Smooth muscle cell (in vitro differentiated cells): ENCODE results near the gene KRTAP24-1. TPM values are rescaled to one million over a fixed set of nuclear protein-coding genes. Genes with fewer than 3 reads are reported as not detected.

Experiments
- DNase-seq: peaks from one replicate; lab custom pipeline; 2025; ENCODE audit not compliant: unreplicated experiment; lab: John Stamatoyannopoulos, UW
- H2AFZ ChIP-seq: fragments of 200-600 bp; sonication (generic); 2 replicates; pipeline ENCODE4 v1.6.0; 2016; ENCODE audit warnings: antibody characterized with exemption, low read depth, mild to moderate bottlenecking
- H3F3A ChIP-seq: fragments of 200-600 bp; sonication (generic); 2 replicates; pipeline ENCODE4 v1.6.0; 2017; ENCODE audit warnings: antibody characterized with exemption, low read depth
- H3K27ac ChIP-seq: fragments of 200-600 bp; sonication (generic); 2 replicates; pipeline ENCODE4 v1.5.1; 2016; ENCODE audit warnings: low read depth, mild to moderate bottlenecking
- H3K27me3 ChIP-seq: fragments of 200-600 bp; sonication (generic); 2 replicates; pipeline ENCODE4 v1.6.1; 2016; ENCODE audit warnings: low read depth, mild to moderate bottlenecking
- H3K36me3 ChIP-seq: fragments of 200-600 bp; sonication (generic); 2 replicates; pipeline ENCODE4 v1.5.1; 2016; ENCODE audit warnings: low read depth
- H3K4me1 ChIP-seq: fragments of 200-600 bp; sonication (generic); 2 replicates; pipeline ENCODE4 v1.5.1; 2016; ENCODE audit warnings: low read depth
- H3K4me2 ChIP-seq: fragments of 200-600 bp; sonication (generic); 2 replicates; pipeline ENCODE4 v1.6.0; 2016; ENCODE audit warnings: mild to moderate bottlenecking
- H3K4me3 ChIP-seq: fragments of 200-600 bp; sonication (generic); 2 replicates; pipeline ENCODE4 v1.5.1; 2016; ENCODE audit warnings: mild to moderate bottlenecking
- H3K79me2 ChIP-seq: fragments of 200-600 bp; sonication (generic); 2 replicates; pipeline ENCODE4 v1.6.0; 2016; ENCODE audit warnings: low read depth, mild to moderate bottlenecking
- H3K9ac ChIP-seq: fragments of 200-600 bp; sonication (generic); 2 replicates; pipeline ENCODE4 v1.6.0; 2016; ENCODE audit warnings: low read depth
- H3K9me3 ChIP-seq: fragments of 200-600 bp; sonication (generic); replicated peaks from 2 replicates; pipeline ENCODE4 v1.5.1; 2016; ENCODE audit warnings: low read depth
- H4K20me1 ChIP-seq: fragments of 200-600 bp; sonication (generic); 2 replicates; pipeline ENCODE4 v1.6.0; 2016; ENCODE audit warnings: low read depth
- WGBS: methylation state at CpG from one replicate; pipeline ENCODE4 v1.1.7; 2016; ENCODE audit warnings: low lambda C conversion rate; 5-methylcytosine and 5-hydroxymethylcytosine counted together
- polyA plus RNA-seq: library from polyadenylated mRNA; unstranded; fragments of >200 nt; fragmentation: Nextera tagmentation; extraction: Ambion mirVana; gene quantifications from 2 replicates; pipeline ENCODE4 v1.2.1, GENCODE V29; 2016
- total RNA-seq: library from RNA; depleted of rRNA; stranded (reverse); fragments of >200 nt; gene quantifications from 2 replicates; pipeline ENCODE4 v1.2.3, GENCODE V29; 2014
- TF ChIP-seq, protein P1 (sequence below): fragments of 200-600 bp; sonication (generic); IDR thresholded peaks from 2 replicates; pipeline ENCODE4 v1.5.1; 2017; ENCODE audit warnings: borderline replicate concordance, mild to moderate bottlenecking, antibody characterized with exemption; ENCODE audit not compliant: insufficient read depth, poor library complexity, severe bottlenecking

The KRTAP24-1 gene
- total and polyA plus RNA-seq, 2 experiments from 2014 or later: not detected

DNA sequence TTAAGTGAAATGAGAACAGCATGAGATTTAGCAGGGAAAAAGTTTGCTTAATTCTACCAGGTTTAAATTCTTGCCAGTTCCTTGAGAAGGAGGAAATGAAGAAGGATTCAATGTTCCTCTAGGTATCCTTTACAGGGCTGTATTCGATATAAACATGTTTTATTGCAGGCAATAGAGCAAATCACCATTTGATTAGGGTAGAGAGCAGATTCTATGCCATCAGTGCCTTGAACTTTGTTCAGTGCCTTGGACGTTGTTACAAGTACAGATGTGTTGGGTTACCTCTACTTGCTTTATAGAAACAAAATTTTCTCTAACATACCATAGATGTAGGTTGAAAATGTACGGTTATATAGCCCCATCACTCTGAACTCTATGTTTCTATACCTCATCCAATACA is 48.7 kb downstream of the KRTAP24-1 start:
- Histone ChIP-seq H3K4me3 (no peak overlapping the region), H3F3A (peaks cover 3% of the 10 kb centered on the region), H3K9me3 (no peaks in the 10 kb centered on the region), H3K36me3 (no peaks in the 10 kb centered on the region), H3K27ac (no peak overlapping the region), H3K4me1 (no peaks in the 10 kb centered on the region), H4K20me1 (no peaks in the 10 kb centered on the region), H3K79me2 (no peaks in the 10 kb centered on the region), H3K27me3 (no peaks in the 10 kb centered on the region), H3K9ac (no peak overlapping the region), H3K4me2 (no peak overlapping the region), H2AFZ (no peak overlapping the region)
- TF ChIP-seq, protein P1, sequence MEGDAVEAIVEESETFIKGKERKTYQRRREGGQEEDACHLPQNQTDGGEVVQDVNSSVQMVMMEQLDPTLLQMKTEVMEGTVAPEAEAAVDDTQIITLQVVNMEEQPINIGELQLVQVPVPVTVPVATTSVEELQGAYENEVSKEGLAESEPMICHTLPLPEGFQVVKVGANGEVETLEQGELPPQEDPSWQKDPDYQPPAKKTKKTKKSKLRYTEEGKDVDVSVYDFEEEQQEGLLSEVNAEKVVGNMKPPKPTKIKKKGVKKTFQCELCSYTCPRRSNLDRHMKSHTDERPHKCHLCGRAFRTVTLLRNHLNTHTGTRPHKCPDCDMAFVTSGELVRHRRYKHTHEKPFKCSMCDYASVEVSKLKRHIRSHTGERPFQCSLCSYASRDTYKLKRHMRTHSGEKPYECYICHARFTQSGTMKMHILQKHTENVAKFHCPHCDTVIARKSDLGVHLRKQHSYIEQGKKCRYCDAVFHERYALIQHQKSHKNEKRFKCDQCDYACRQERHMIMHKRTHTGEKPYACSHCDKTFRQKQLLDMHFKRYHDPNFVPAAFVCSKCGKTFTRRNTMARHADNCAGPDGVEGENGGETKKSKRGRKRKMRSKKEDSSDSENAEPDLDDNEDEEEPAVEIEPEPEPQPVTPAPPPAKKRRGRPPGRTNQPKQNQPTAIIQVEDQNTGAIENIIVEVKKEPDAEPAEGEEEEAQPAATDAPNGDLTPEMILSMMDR: no peak
- DNase-seq: no peak
- WGBS: 94% methylated on average over 3 of the region's 3 CpGs

DNA sequence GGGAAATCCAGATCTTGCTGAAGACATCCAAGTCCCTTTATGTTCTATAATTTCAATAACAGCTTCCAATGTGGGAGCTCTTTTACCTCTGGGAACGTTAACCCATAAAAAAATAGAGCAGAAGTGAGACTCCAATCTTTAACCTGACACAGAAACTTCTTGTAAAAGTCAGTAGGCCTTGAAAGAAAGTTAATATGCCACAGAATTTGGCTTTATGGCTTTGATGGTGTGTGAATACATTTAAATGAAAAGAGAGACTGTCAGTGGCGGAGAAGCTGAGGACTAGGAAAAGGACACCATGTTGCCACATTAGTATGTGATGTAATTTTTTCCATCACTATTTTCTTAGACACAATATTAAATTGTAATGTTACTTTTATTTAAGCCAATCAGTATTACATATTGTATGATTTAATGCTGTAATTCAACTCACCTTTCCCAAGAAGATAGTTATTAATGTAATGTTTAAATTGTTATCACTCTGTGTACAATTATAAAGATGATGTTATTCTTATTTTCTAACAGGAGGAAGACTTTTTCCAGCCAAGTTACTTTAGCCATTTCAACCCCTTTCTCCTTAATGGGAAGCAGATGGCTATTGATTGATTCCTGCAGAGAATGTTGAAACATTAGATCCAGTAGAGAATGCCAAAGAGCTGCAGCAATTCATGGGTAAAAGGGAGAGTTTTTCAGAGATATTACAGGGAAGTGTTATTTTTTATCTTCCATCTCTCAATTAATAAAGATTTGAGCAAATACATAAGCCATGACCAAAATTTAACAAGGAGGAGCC is 49.3 kb downstream of the KRTAP24-1 start:
- 90% methylated on average over 2 of the region's 2 CpGs for WGBS
- no peaks in the 10 kb centered on the region for H3K27me3 ChIP-seq
- TF ChIP-seq, protein P1: no peak
- H3K9ac ChIP-seq: no peak overlapping the region
- no peak overlapping the region for H2AFZ ChIP-seq
- no peaks in the 10 kb centered on the region for H3K36me3 ChIP-seq
- no peak overlapping the region for H3K27ac ChIP-seq
- no peaks in the 10 kb centered on the region for H4K20me1 ChIP-seq
- H3K4me1 ChIP-seq: no peaks in the 10 kb centered on the region
- H3F3A ChIP-seq: peaks cover 3% of the 10 kb centered on the region
- H3K4me3 ChIP-seq: no peak overlapping the region
- no peaks in the 10 kb centered on the region for H3K79me2 ChIP-seq
- no peak overlapping the region for H3K4me2 ChIP-seq
- no peak for DNase-seq
- no peaks in the 10 kb centered on the region for H3K9me3 ChIP-seq

- DNase-seq: no peak
- Histone ChIP-seq H3K4me2 (no peak overlapping the region), H3K27me3 (no peaks in the 10 kb centered on the region), H3K36me3 (no peaks in the 10 kb centered on the region), H3K4me1 (no peaks in the 10 kb centered on the region), H3K9me3 (no peaks in the 10 kb centered on the region), H3K9ac (no peak overlapping the region), H3K79me2 (no peaks in the 10 kb centered on the region), H3K27ac (peak overlapping the region; percentile 30), H3F3A (peaks cover 7% of the 10 kb centered on the region), H4K20me1 (no peaks in the 10 kb centered on the region), H2AFZ (no peak overlapping the region), H3K4me3 (no peak overlapping the region)
- WGBS: 88% methylated on average over 1 of the region's 1 CpG
- TF ChIP-seq, protein P1: no peak
Observed at GRCh38 chr21:30232011-30232410, 50.7 kb downstream of the KRTAP24-1 start.

Other genes with a start within 250 kb of the KRTAP24-1 start
- not detected in 2 replicates for gene CLDN17, start 116.1 kb downstream of the KRTAP24-1 start, total RNA-seq
- gene CLDN17, start 116.1 kb downstream of the KRTAP24-1 start, polyA plus RNA-seq: 1.8 TPM in 1 of 2 replicates, not detected in the other
- gene CLDN8, start 66.9 kb downstream of the KRTAP24-1 start, total RNA-seq: not detected in 2 replicates
- not detected in 2 replicates for gene CLDN8, start 66.9 kb downstream of the KRTAP24-1 start, polyA plus RNA-seq
- not detected in 2 replicates for gene KRTAP25-1, start 6.6 kb upstream of the KRTAP24-1 start, total RNA-seq
- not detected in 2 replicates for gene KRTAP25-1, start 6.6 kb upstream of the KRTAP24-1 start, polyA plus RNA-seq
- gene KRTAP26-1, start 37.4 kb upstream of the KRTAP24-1 start, total RNA-seq: not detected in 2 replicates
- gene KRTAP26-1, start 37.4 kb upstream of the KRTAP24-1 start, polyA plus RNA-seq: not detected in 2 replicates
- not detected in 2 replicates for gene KRTAP27-1, start 54.7 kb upstream of the KRTAP24-1 start, total RNA-seq
- gene KRTAP27-1, start 54.7 kb upstream of the KRTAP24-1 start, polyA plus RNA-seq: not detected in 2 replicates
- not detected in 2 replicates for gene KRTAP23-1, start 65.7 kb upstream of the KRTAP24-1 start, total RNA-seq
- gene KRTAP23-1, start 65.7 kb upstream of the KRTAP24-1 start, polyA plus RNA-seq: not detected in 2 replicates
- not detected in 2 replicates for gene KRTAP13-2, start 89.3 kb upstream of the KRTAP24-1 start, total RNA-seq
- not detected in 2 replicates for gene KRTAP13-2, start 89.3 kb upstream of the KRTAP24-1 start, polyA plus RNA-seq
- not detected in 2 replicates for gene KRTAP13-1, start 113.1 kb upstream of the KRTAP24-1 start, total RNA-seq
- gene KRTAP13-1, start 113.1 kb upstream of the KRTAP24-1 start, polyA plus RNA-seq: not detected in 2 replicates
- not detected in 2 replicates for gene KRTAP13-3, start 143.0 kb upstream of the KRTAP24-1 start, total RNA-seq
- gene KRTAP13-3, start 143.0 kb upstream of the KRTAP24-1 start, polyA plus RNA-seq: not detected in 2 replicates
- not detected in 2 replicates for gene KRTAP13-4, start 147.3 kb upstream of the KRTAP24-1 start, total RNA-seq
- gene KRTAP13-4, start 147.3 kb upstream of the KRTAP24-1 start, polyA plus RNA-seq: not detected in 2 replicates
- not detected in 2 replicates for gene KRTAP15-1, start 157.3 kb upstream of the KRTAP24-1 start, total RNA-seq
- not detected in 2 replicates for gene KRTAP15-1, start 157.3 kb upstream of the KRTAP24-1 start, polyA plus RNA-seq
- 0.72 TPM in 1 of 2 replicates, not detected in the other for gene KRTAP19-1, start 197.4 kb upstream of the KRTAP24-1 start, total RNA-seq
- 1.9 TPM in 1 of 2 replicates, not detected in the other for gene KRTAP19-1, start 197.4 kb upstream of the KRTAP24-1 start, polyA plus RNA-seq
- not detected in 2 replicates for gene KRTAP19-2, start 204.5 kb upstream of the KRTAP24-1 start, total RNA-seq
- not detected in 2 replicates for gene KRTAP19-2, start 204.5 kb upstream of the KRTAP24-1 start, polyA plus RNA-seq
- gene KRTAP19-3, start 209.1 kb upstream of the KRTAP24-1 start, total RNA-seq: not detected in 2 replicates
- gene KRTAP19-3, start 209.1 kb upstream of the KRTAP24-1 start, polyA plus RNA-seq: not detected in 2 replicates
- not detected in 2 replicates for gene KRTAP19-4, start 214.2 kb upstream of the KRTAP24-1 start, total RNA-seq
- gene KRTAP19-4, start 214.2 kb upstream of the KRTAP24-1 start, polyA plus RNA-seq: not detected in 2 replicates
- gene KRTAP19-5, start 219.2 kb upstream of the KRTAP24-1 start, total RNA-seq: not detected in 2 replicates
- gene KRTAP19-5, start 219.2 kb upstream of the KRTAP24-1 start, polyA plus RNA-seq: not detected in 2 replicates